RWPE2 (cell line): ENCODE data around the gene CLDN4.

Source experiments
- ATAC-seq: fragments of 200-7000 bp; cut with Tn5 transposase; 3 replicates; pipeline ENCODE4 v1.9.1; 2021; ENCODE audit warnings: low read depth
- DNase-seq: peaks from one replicate; pipeline ENCODE4 v3.0.0-alpha.2; 2020; ENCODE audit warnings: low spot score
- H3K27ac ChIP-seq: fragments of 450-650 bp; 2 replicates; pipeline ENCODE4 v1.5.1; 2017; ENCODE audit warnings: mild to moderate bottlenecking; ENCODE audit not compliant: poor library complexity, severe bottlenecking
- H3K27me3 ChIP-seq: fragments of 250-450 bp; sonication (Bioruptor Pico); 2 replicates; pipeline ENCODE4 v1.5.1; 2021; ENCODE audit warnings: mild to moderate bottlenecking, moderate library complexity; ENCODE audit not compliant: insufficient read depth, poor library complexity, severe bottlenecking
- H3K36me3 ChIP-seq: fragments of 250-450 bp; sonication (Bioruptor Pico); 2 replicates; pipeline ENCODE4 v1.5.1; 2020; ENCODE audit warnings: low read depth, mild to moderate bottlenecking, moderate library complexity
- H3K4me1 ChIP-seq: fragments of 250-450 bp; sonication (Bioruptor Pico); 2 replicates; pipeline ENCODE4 v1.5.1; 2021; ENCODE audit warnings: mild to moderate bottlenecking, moderate library complexity; ENCODE audit not compliant: insufficient read depth, poor library complexity, severe bottlenecking
- H3K4me3 ChIP-seq: fragments of 250-450 bp; sonication (Bioruptor Pico); 2 replicates; pipeline ENCODE4 v1.5.1; 2021; ENCODE audit warnings: mild to moderate bottlenecking, moderate library complexity; ENCODE audit not compliant: severe bottlenecking
- H3K9me3 ChIP-seq: fragments of 250-450 bp; sonication (Bioruptor Pico); 2 replicates; pipeline ENCODE4 v1.5.1; 2021; ENCODE audit warnings: mild to moderate bottlenecking, moderate library complexity; ENCODE audit not compliant: severe bottlenecking
- TF ChIP-seq, protein P1 (sequence below): fragments of 450-650 bp; IDR thresholded peaks from one replicate; pipeline ENCODE4 v1.5.1; 2017; ENCODE audit warnings: mild to moderate bottlenecking, moderate library complexity; ENCODE audit not compliant: poor library complexity, severe bottlenecking

CLDN4 gene

GRCh38 chr7:73861305-73861704, 30.5 kb downstream of the CLDN4 start:
- no peaks in the 10 kb centered on the region for H3K4me1 ChIP-seq
- H3K27ac ChIP-seq = no peak overlapping the region
- DNase-seq (no peak), ATAC-seq (no peak)
- TF ChIP-seq, protein P1, sequence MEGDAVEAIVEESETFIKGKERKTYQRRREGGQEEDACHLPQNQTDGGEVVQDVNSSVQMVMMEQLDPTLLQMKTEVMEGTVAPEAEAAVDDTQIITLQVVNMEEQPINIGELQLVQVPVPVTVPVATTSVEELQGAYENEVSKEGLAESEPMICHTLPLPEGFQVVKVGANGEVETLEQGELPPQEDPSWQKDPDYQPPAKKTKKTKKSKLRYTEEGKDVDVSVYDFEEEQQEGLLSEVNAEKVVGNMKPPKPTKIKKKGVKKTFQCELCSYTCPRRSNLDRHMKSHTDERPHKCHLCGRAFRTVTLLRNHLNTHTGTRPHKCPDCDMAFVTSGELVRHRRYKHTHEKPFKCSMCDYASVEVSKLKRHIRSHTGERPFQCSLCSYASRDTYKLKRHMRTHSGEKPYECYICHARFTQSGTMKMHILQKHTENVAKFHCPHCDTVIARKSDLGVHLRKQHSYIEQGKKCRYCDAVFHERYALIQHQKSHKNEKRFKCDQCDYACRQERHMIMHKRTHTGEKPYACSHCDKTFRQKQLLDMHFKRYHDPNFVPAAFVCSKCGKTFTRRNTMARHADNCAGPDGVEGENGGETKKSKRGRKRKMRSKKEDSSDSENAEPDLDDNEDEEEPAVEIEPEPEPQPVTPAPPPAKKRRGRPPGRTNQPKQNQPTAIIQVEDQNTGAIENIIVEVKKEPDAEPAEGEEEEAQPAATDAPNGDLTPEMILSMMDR = no peak
- H3K9me3 ChIP-seq = no peaks in the 10 kb centered on the region
- no peak overlapping the region for H3K4me3 ChIP-seq
- no peaks in the 10 kb centered on the region for H3K36me3 ChIP-seq
- no peaks in the 10 kb centered on the region for H3K27me3 ChIP-seq

- Histone ChIP-seq H3K4me3 (no peak overlapping the region), H3K9me3 (no peaks in the 10 kb centered on the region), H3K27me3 (no peaks in the 10 kb centered on the region), H3K36me3 (no peaks in the 10 kb centered on the region), H3K4me1 (no peaks in the 10 kb centered on the region), H3K27ac (no peak overlapping the region)
- TF ChIP-seq, protein P1 = no peak
- ATAC-seq (no peak), DNase-seq (no peak)
Measured at GRCh38 chr7:73864981-73865711, 34.4 kb downstream of the CLDN4 start.

GRCh38 chr7:73865738-73866445, 35.1 kb downstream of the CLDN4 start:
- Histone ChIP-seq H3K4me1 (no peaks in the 10 kb centered on the region), H3K4me3 (no peak overlapping the region), H3K27me3 (no peaks in the 10 kb centered on the region), H3K36me3 (no peaks in the 10 kb centered on the region), H3K9me3 (no peaks in the 10 kb centered on the region), H3K27ac (no peak overlapping the region)
- no peak for DNase-seq
- TF ChIP-seq, protein P1 = peak; percentile 46
- peak; percentile 49; the same call in 1 of the 3 replicates for ATAC-seq

- no peak for ATAC-seq
- no peaks in the 10 kb centered on the region for H3K4me1 ChIP-seq
- no peaks in the 10 kb centered on the region for H3K36me3 ChIP-seq
- TF ChIP-seq, protein P1 = peak; percentile 20
- no peak overlapping the region for H3K27ac ChIP-seq
- no peak overlapping the region for H3K4me3 ChIP-seq
- no peak for DNase-seq
- H3K9me3 ChIP-seq = no peaks in the 10 kb centered on the region
- H3K27me3 ChIP-seq = no peaks in the 10 kb centered on the region
Measured at GRCh38 chr7:73866446-73866767, 35.6 kb downstream of the CLDN4 start.
